H1 (cell line): Measurements from ENCODE around the gene KIAA1755. TPM values are rescaled to one million over a fixed set of nuclear protein-coding genes. Genes with fewer than 3 reads are reported as not detected.

Source experiments
- CTCF ChIA-PET: fragments of 300-600 bp; sonication (Branson Sonifier 250); formaldehyde crosslinking; loops from one replicate; lab custom pipeline; 2021; ENCODE audit not compliant: partially characterized antibody; lab: Charles Lee
- POLR2A ChIA-PET: fragments of 300-600 bp; sonication (Branson Sonifier 250); formaldehyde crosslinking; loops from one replicate; lab custom pipeline; 2021; ENCODE audit warnings: inconsistent platforms; ENCODE audit not compliant: partially characterized antibody; lab: Charles Lee
- DNase-seq, 2 experiments: peaks; one replicate each; pipeline versions ENCODE4 v3.0.0 to v3.0.0-alpha.2; 2010 to 2022; ENCODE audit warnings: low spot score in 2 of 2, low read depth in 1 of 2, mixed read lengths in 1 of 2
- FAIRE-seq: peaks from 2 replicates; lab custom pipeline; 2011; peaks lifted over from hg19 to GRCh38; lab: Jason Lieb, UNC
- H2AFZ ChIP-seq: 2 replicates; pipeline ENCODE4 v1.8.1; 2012; ENCODE audit warnings: low read length, inconsistent platforms
- H2AK5ac ChIP-seq: 2 replicates; pipeline ENCODE4 v1.6.1; 2013; ENCODE audit warnings: low read depth, low read length
- H2BK120ac ChIP-seq: replicated peaks from 2 replicates; pipeline ENCODE3; 2013; ENCODE audit warnings: low read depth, low read length, inconsistent platforms
- H2BK12ac ChIP-seq: 2 replicates; pipeline ENCODE4 v1.6.1; 2013; ENCODE audit warnings: low read depth, low read length
- H2BK15ac ChIP-seq: 2 replicates; pipeline ENCODE4 v1.6.1; 2013; ENCODE audit warnings: low read length
- H2BK20ac ChIP-seq: 2 replicates; pipeline ENCODE4 v1.6.1; 2013; ENCODE audit warnings: low read length
- H2BK5ac ChIP-seq: 2 replicates; pipeline ENCODE4 v1.6.1; 2013; ENCODE audit warnings: low read depth, low read length
- H3K14ac ChIP-seq: 2 replicates; pipeline ENCODE4 v1.6.1; 2013; ENCODE audit warnings: inconsistent platforms; ENCODE audit not compliant: insufficient read length
- H3K18ac ChIP-seq: 2 replicates; pipeline ENCODE4 v1.6.1; 2013; ENCODE audit warnings: low read length; ENCODE audit errors: extremely low read depth
- H3K23ac ChIP-seq: 2 replicates; pipeline ENCODE4 v1.6.1; 2013; ENCODE audit warnings: inconsistent platforms; ENCODE audit not compliant: insufficient read length
- H3K23me2 ChIP-seq: 2 replicates; pipeline ENCODE4 v1.6.1; 2013; ENCODE audit warnings: low read depth, low read length
- H3K27ac ChIP-seq: 2 replicates; pipeline ENCODE4 v1.6.1; 2011; ENCODE audit warnings: low read depth, low read length, inconsistent platforms
- H3K27me3 ChIP-seq, 4 experiments: replicated peaks in 1 of 4; 1 replicate in 1 of 4; 2 replicates in 3 of 4; pipeline versions ENCODE4 v1.6.1 to v1.8.1; 2011 to 2013; ENCODE audit warnings: low read length in 3 of 4, mild to moderate bottlenecking in 3 of 4, inconsistent platforms in 2 of 4, mixed read lengths in 2 of 4, moderate library complexity in 1 of 4; ENCODE audit not compliant: control insufficient read depth in 3 of 4, insufficient read depth in 3 of 4; ENCODE audit errors: extremely low read depth in 1 of 4
- H3K36me3 ChIP-seq, 4 experiments: 2 replicates each; pipeline versions ENCODE4 v1.6.1 to v1.8.1; 2011 to 2013; ENCODE audit warnings: mild to moderate bottlenecking in 4 of 4, low read length in 3 of 4, moderate library complexity in 2 of 4, control low read depth in 1 of 4, inconsistent platforms in 1 of 4; ENCODE audit not compliant: insufficient read depth in 4 of 4, control insufficient read depth in 2 of 4
- H3K4ac ChIP-seq: replicated peaks from 2 replicates; pipeline ENCODE3; 2013; ENCODE audit warnings: low read length, low read depth, mixed read lengths, inconsistent platforms; ENCODE audit not compliant: insufficient read length
- H3K4me1 ChIP-seq, 4 experiments: replicated peaks in 1 of 4; 1 replicate in 1 of 4; 2 replicates in 3 of 4; pipeline versions ENCODE4 v1.6.1 to v1.8.1; 2011 to 2013; ENCODE audit warnings: low read length in 3 of 4, inconsistent platforms in 2 of 4, mixed read lengths in 1 of 4; ENCODE audit not compliant: insufficient read depth in 4 of 4, control insufficient read depth in 3 of 4
- H3K4me2 ChIP-seq, 2 experiments: 2 replicates each; pipeline versions ENCODE4 v1.6.1 to v1.8.1; 2011 to 2013; ENCODE audit warnings: low read depth in 2 of 2, low read length in 2 of 2, control low read depth in 1 of 2, inconsistent platforms in 1 of 2, mild to moderate bottlenecking in 1 of 2; ENCODE audit not compliant: insufficient read depth in 1 of 2
- H3K4me3 ChIP-seq, 4 experiments: fragments of 200-600, 300-600 bp in 1 of 4; sonication (generic), shearing (Covaris generic), sonication (Bioruptor Twin) in 1 of 4; 2 replicates each; pipeline versions ENCODE4 v1.5.1 to v1.8.1; 2011 to 2016; ENCODE audit warnings: low read length in 4 of 4, low read depth in 3 of 4, control low read depth in 2 of 4, inconsistent platforms in 2 of 4, mild to moderate bottlenecking in 2 of 4, mixed read lengths in 1 of 4, moderate library complexity in 1 of 4; ENCODE audit not compliant: insufficient read depth in 2 of 4; ENCODE audit errors: extremely low read depth in 1 of 4
- H3K56ac ChIP-seq: replicated peaks from 2 replicates; pipeline ENCODE3; 2013; ENCODE audit warnings: low read depth, mild to moderate bottlenecking, mixed read lengths, low read length, inconsistent platforms; ENCODE audit not compliant: insufficient read length
- H3K79me1 ChIP-seq: 2 replicates; pipeline ENCODE4 v1.6.1; 2013; ENCODE audit warnings: low read depth, low read length, control low read depth
- H3K79me2 ChIP-seq, 2 experiments: 2 replicates each; pipeline versions ENCODE4 v1.6.1 to v1.8.1; 2012 to 2013; ENCODE audit warnings: low read length in 2 of 2, mild to moderate bottlenecking in 2 of 2, inconsistent platforms in 1 of 2; ENCODE audit not compliant: insufficient read depth in 2 of 2, control insufficient read depth in 1 of 2
- H3K9ac ChIP-seq, 4 experiments: replicated peaks in 1 of 4; 1 replicate in 1 of 4; 2 replicates in 3 of 4; pipeline versions ENCODE4 v1.6.1 to v1.8.1; 2011 to 2013; ENCODE audit warnings: low read depth in 3 of 4, low read length in 3 of 4, control low read depth in 2 of 4, mild to moderate bottlenecking in 2 of 4, moderate library complexity in 2 of 4, inconsistent platforms in 1 of 4; ENCODE audit errors: extremely low read depth in 1 of 4
- H3K9me3 ChIP-seq, 2 experiments: 2 replicates each; pipeline versions ENCODE4 v1.6.1 to v1.8.1; 2012 to 2013; ENCODE audit warnings: mild to moderate bottlenecking in 2 of 2, moderate library complexity in 2 of 2, control low read depth in 1 of 2, inconsistent platforms in 1 of 2, low read depth in 1 of 2, low read length in 1 of 2, mixed read lengths in 1 of 2; ENCODE audit not compliant: insufficient read depth in 2 of 2
- H4K20me1 ChIP-seq, 2 experiments: replicated peaks in 1 of 2; 2 replicates each; pipeline versions ENCODE3 to v1.8.1; 2011 to 2013; ENCODE audit warnings: inconsistent platforms in 2 of 2, low read length in 2 of 2, mild to moderate bottlenecking in 1 of 2; ENCODE audit not compliant: insufficient read depth in 2 of 2, control insufficient read depth in 1 of 2
- H4K5ac ChIP-seq: 2 replicates; pipeline ENCODE4 v1.6.1; 2013; ENCODE audit warnings: low read length, low read depth, mixed read lengths, inconsistent platforms; ENCODE audit not compliant: insufficient read length
- H4K8ac ChIP-seq: 2 replicates; pipeline ENCODE4 v1.8.0; 2013; ENCODE audit warnings: mild to moderate bottlenecking, moderate library complexity, low read length, inconsistent platforms; ENCODE audit not compliant: insufficient read depth; ENCODE audit errors: extremely low read depth
- H4K91ac ChIP-seq: replicated peaks from 2 replicates; pipeline ENCODE3; 2013; ENCODE audit warnings: low read length, mixed read lengths, inconsistent platforms; ENCODE audit not compliant: insufficient read length
- SP2 ChIP-seq: IDR thresholded peaks from 2 replicates; pipeline ENCODE4 v1.6.1; 2012; ENCODE audit warnings: mild to moderate bottlenecking, low read length, inconsistent platforms
- WGBS, 2 experiments: shearing (Covaris generic) in 1 of 2; methylation state at CpG; one replicate each; pipeline versions ENCODE4 v1.1.6 to v1.1.7; 2013 to 2015; ENCODE audit warnings: low lambda C conversion rate in 2 of 2, mixed read lengths in 2 of 2, inconsistent platforms in 1 of 2, low coverage in 1 of 2, missing lambda C conversion rate in 1 of 2; ENCODE audit not compliant: insufficient replicate concordance in 2 of 2, insufficient coverage in 1 of 2, insufficient read length in 1 of 2; ENCODE audit errors: extremely low coverage in 1 of 2, missing lambda C conversion rate in 1 of 2; 5-methylcytosine and 5-hydroxymethylcytosine counted together
- polyA plus RNA-seq, 7 experiments: library from polyadenylated mRNA; depleted of rRNA in 3 of 7; stranded (reverse) in 5 of 7; unstranded in 2 of 7; fragments of >200 nt in 5 of 7; fragments of 200-250 nt in 2 of 7; gene quantifications; 1 replicate in 5 of 7; 2 replicates in 1 of 7; 4 replicates in 1 of 7; pipeline versions ENCODE4 v1.2.1 to v1.2.3, GENCODE V29; 2011 to 2013; ENCODE audit warnings: missing spikeins in 2 of 7, mixed read lengths in 2 of 7
- total RNA-seq: library from RNA; stranded (reverse); fragmentation: NEBNext Ultra II Directional; extraction: Animal tissue kit (Norgen Biotek cat#: 25700); gene quantifications from 2 replicates; pipeline ENCODE4 v1.2.1, GENCODE V29; 2021

The KIAA1755 gene
- total and polyA plus RNA-seq, 2 of the 8 experiments (the other 6 are each of a cell fraction or from before 2014, with no cell fraction given), result 0.23 TPM; not detected in 1

GRCh38 chr20:38193586-38194105 is 66.9 kb downstream of the KIAA1755 start:
- Histone ChIP-seq H3K23ac (no peak overlapping the region), H2BK15ac (no peak overlapping the region), H2BK120ac (no peak overlapping the region), H3K23me2 (peaks cover 2% of the 10 kb centered on the region; the same call in 1 of the 2 replicates), H2BK5ac (no peak overlapping the region), H3K9me3 (no peaks in the 10 kb centered on the region), H3K4me2 (no peak overlapping the region), H4K8ac (no peak overlapping the region), H3K27me3 (no peaks in the 10 kb centered on the region), H3K36me3 (no peaks in the 10 kb centered on the region), H4K91ac (no peak overlapping the region), H4K5ac (no peak overlapping the region), H3K4me3 (no peak overlapping the region), H3K4ac (no peak overlapping the region), H4K20me1 (no peaks in the 10 kb centered on the region), H3K14ac (no peak overlapping the region), H3K4me1 (no peaks in the 10 kb centered on the region), H3K79me2 (no peaks in the 10 kb centered on the region), H3K18ac (no peak overlapping the region), H2BK20ac (no peak overlapping the region), H2AFZ (no peak overlapping the region), H3K27ac (no peak overlapping the region), H3K9ac (no peak overlapping the region; a peak in 1 of 7 replicates), H3K56ac (no peak overlapping the region), H2AK5ac (no peak overlapping the region), H2BK12ac (no peak overlapping the region), H3K79me1 (no peaks in the 10 kb centered on the region)
- FAIRE-seq, result no peak
- CTCF ChIA-PET, result interaction anchor here (0.8 to 8.5 kb wide), 7 partner anchors 18 to 201 kb away, joined by 3 to 64 read pairs (median 4); no protein-coding TSS in a partner anchor
- no peak for DNase-seq
- 90% methylated on average over 4 of the region's 4 CpGs; no CpG with 5 or more reads in 1 of the 2 experiments for WGBS, 2 experiments
- POLR2A ChIA-PET, result no interaction called here
- TF ChIP-seq SP2, result no peak
